GM19324 (cell line): ENCODE data around the gene RBMS1.
"Not testable (repeated sequence)": the region's sequence is repeated elsewhere in the genome, so short reads cannot be mapped to it uniquely, and the experiment has no call there.

Experiments used
- ATAC-seq: cut with Tn5 transposase; IDR thresholded peaks from one replicate; pipeline ENCODE4 v1.9.1; 2021; ENCODE audit warnings: mild to moderate bottlenecking, moderate library complexity; ENCODE audit not compliant: unreplicated experiment, low FRiP score

RBMS1 gene

GRCh38 chr2:160502478-160502877, 8.9 kb upstream of the RBMS1 start:
- no peak for ATAC-seq

- no peak for ATAC-seq
Observed at GRCh38 chr2:160501370-160501769, 7.8 kb upstream of the RBMS1 start.

- no peak for ATAC-seq
Observed at GRCh38 chr2:160499865-160500264, 6.3 kb upstream of the RBMS1 start.

GRCh38 chr2:160498137-160498536, 4.5 kb upstream of the RBMS1 start:
- no peak for ATAC-seq

GRCh38 chr2:160494201-160494644, 616 bp upstream of the RBMS1 start:
- no peak for ATAC-seq

GRCh38 chr2:160492401-160493226, 993 bp downstream of the RBMS1 start:
- ATAC-seq, result no peak

GRCh38 chr2:160491911-160492371, 1.7 kb downstream of the RBMS1 start:
- no peak for ATAC-seq

GRCh38 chr2:160490733-160491685, 2.6 kb downstream of the RBMS1 start:
- no peak for ATAC-seq

- no peak for ATAC-seq
Observed at GRCh38 chr2:160489111-160489510, 4.5 kb downstream of the RBMS1 start.

- not testable (repeated sequence) for ATAC-seq
Observed at GRCh38 chr2:160488289-160488688, 5.3 kb downstream of the RBMS1 start.

- ATAC-seq, result no peak
Observed at GRCh38 chr2:160486341-160486740, 7.3 kb downstream of the RBMS1 start.

- no peak for ATAC-seq
Observed at GRCh38 chr2:160484859-160485520, 8.6 kb downstream of the RBMS1 start.

- ATAC-seq, result no peak
Observed at GRCh38 chr2:160482673-160483072, 10.9 kb downstream of the RBMS1 start.

GRCh38 chr2:160479269-160479668, 14.3 kb downstream of the RBMS1 start:
- ATAC-seq, result no peak

GRCh38 chr2:160478660-160479059, 14.9 kb downstream of the RBMS1 start:
- ATAC-seq, result no peak

GRCh38 chr2:160477032-160477431, 16.6 kb downstream of the RBMS1 start:
- ATAC-seq, result no peak

GRCh38 chr2:160474891-160475787, 18.5 kb downstream of the RBMS1 start:
- ATAC-seq, result no peak

GRCh38 chr2:160474319-160474645, 19.3 kb downstream of the RBMS1 start:
- no peak for ATAC-seq

- no peak for ATAC-seq
Observed at GRCh38 chr2:160473468-160474318, 19.9 kb downstream of the RBMS1 start.
